Astrocyte of the cerebellum (primary cell): Measurements from ENCODE around the gene PDE4B.

ENCODE experiments used
- DNase-seq: peaks from one replicate; pipeline ENCODE4 v3.0.0-alpha.2; 2011; ENCODE audit warnings: low read depth
- H3K4me3 ChIP-seq: 2 replicates; pipeline ENCODE4 v1.5.1; 2011; ENCODE audit warnings: mild to moderate bottlenecking, low read depth, low read length, moderate library complexity
- CTCF ChIP-seq: IDR thresholded peaks from 2 replicates; pipeline ENCODE4 v1.5.1; 2012; ENCODE audit warnings: low read length, low read depth, moderate library complexity, mild to moderate bottlenecking; ENCODE audit errors: missing control alignments
- in situ Hi-C: cut with HindIII; loops from 2 replicates; pipeline ENCODE4 v1.10.0; 2017; ENCODE audit warnings: low sequenced_read_pairs

PDE4B gene

GRCh38 chr1:66028035-66028434 is 235.3 kb downstream of the PDE4B start:
- no peak for TF ChIP-seq CTCF
- in situ Hi-C loops, result no loop called here
- H3K4me3 ChIP-seq, result no peak overlapping the region
- DNase-seq, result no peak

GRCh38 chr1:66033781-66034180 is 241.1 kb downstream of the PDE4B start:
- no peak for TF ChIP-seq CTCF
- in situ Hi-C loops, result no loop called here
- no peak for DNase-seq

GRCh38 chr1:66035616-66036245 is 243.0 kb downstream of the PDE4B start:
- TF ChIP-seq CTCF, result no peak
- H3K4me3 ChIP-seq, result no peak overlapping the region
- no peak for DNase-seq
- in situ Hi-C loops, result no loop called here

More at GRCh38 chr1:66033781-66034180, 241.1 kb downstream of the PDE4B start:
- H3K4me3 ChIP-seq, result no peak overlapping the region

- H3K4me3 ChIP-seq, result no peak overlapping the region
- TF ChIP-seq CTCF, result no peak
- no peak for DNase-seq
- in situ Hi-C loops, result no loop called here
Observed at GRCh38 chr1:66041654-66042053, 249.0 kb downstream of the PDE4B start.

GRCh38 chr1:66043186-66043585 is 250.5 kb downstream of the PDE4B start:
- in situ Hi-C loops, result no loop called here
- no peak for TF ChIP-seq CTCF
- DNase-seq, result no peak
- H3K4me3 ChIP-seq, result no peak overlapping the region

GRCh38 chr1:66044912-66045311 is 252.2 kb downstream of the PDE4B start:
- DNase-seq, result no peak
- TF ChIP-seq CTCF, result no peak
- H3K4me3 ChIP-seq, result no peak overlapping the region
- in situ Hi-C loops, result no loop called here
